ENCODE measurements around the gene STRAP. TPM values are rescaled to one million over a fixed set of nuclear protein-coding genes. Genes with fewer than 3 reads are reported as not detected.
"Not testable (repeated sequence)": the region's sequence is repeated elsewhere in the genome, so short reads cannot be mapped to it uniquely, and the experiment has no call there.

The STRAP gene
- total RNA-seq, 4 donors from 2014 or later = 77.7 to 106 (median 102) TPM

DNA sequence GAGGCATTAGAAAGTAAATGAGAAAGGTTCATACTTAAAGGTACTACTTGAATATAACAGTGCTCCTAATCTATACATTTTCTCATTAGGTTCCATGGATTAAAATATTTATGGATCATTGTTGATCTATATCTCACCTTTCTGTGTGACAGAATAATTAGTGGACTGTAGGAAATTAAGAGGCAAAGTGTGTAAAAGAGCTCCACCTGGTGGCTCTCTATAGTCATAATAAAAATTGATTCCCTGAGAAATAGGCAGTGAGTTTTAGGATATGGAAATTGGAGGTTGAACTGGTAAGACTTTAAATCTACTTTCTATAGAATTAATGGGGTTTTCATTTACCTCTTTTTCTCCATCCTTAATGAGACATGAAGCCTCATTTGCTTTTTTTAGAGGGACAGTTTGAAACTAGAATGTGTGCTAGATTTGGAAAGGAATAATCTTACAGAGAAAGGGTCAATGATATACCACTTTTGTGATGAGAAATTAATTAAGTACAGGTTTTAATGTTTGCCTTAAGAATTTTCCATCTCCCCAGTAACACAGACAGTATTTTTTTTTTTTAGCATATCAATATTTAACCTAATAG lies 17.2 kb downstream of the STRAP start:
- ATAC-seq (peak in 1 of 2 donors; percentile 33), DNase-seq (no peak)
- Histone ChIP-seq H3K4me3 (no peak overlapping the region), H3K4me1 (no peaks in the 10 kb centered on the region), H3K9me3 (no peaks in the 10 kb centered on the region), H3K27me3 (no peaks in the 10 kb centered on the region), H3K27ac (peak overlapping the region in 1 of 4 donors; percentile 45), H3K36me3 (peaks cover 0 to 72% of the 10 kb centered on the region in 2 donors)
- intact Hi-C loops (cut with DNase I; ENCODE audit: low total_unique reads) (no loop called here), in situ Hi-C loops (cut with MboI; ENCODE audit: low sequenced_read_pairs in 4 of 4) (loop anchor here in 2 of 4 donors (25.0 kb wide), 2 partner anchors 637 to 1112 kb away; no protein-coding TSS in a partner anchor)
- TF ChIP-seq CTCF (IDR thresholded peaks at IDR 0.05 in 4 of 5, conservative IDR thresholded peaks at IDR 0.05 in 1 of 5) = peak; percentile 30 to 61 (median 55)
- no peak for TF ChIP-seq POLR2A (IDR thresholded peaks at IDR 0.05)

GRCh38 chr12:15904378-15904920 lies 22.3 kb downstream of the STRAP start:
- intact Hi-C loops (cut with DNase I; ENCODE audit: low total_unique reads) = no loop called here
- H3K4me1 ChIP-seq = no peaks in the 10 kb centered on the region
- no peak overlapping the region for H3K27ac ChIP-seq
- peaks cover 0 to 54% of the 10 kb centered on the region in 2 donors for H3K36me3 ChIP-seq
- in situ Hi-C loops (cut with MboI; ENCODE audit: low sequenced_read_pairs in 4 of 4) = loop anchor here in 1 of 4 donors (25.0 kb wide), 1 partner anchor 1117 kb away; no protein-coding TSS in a partner anchor
- H3K9me3 ChIP-seq = no peaks in the 10 kb centered on the region
- TF ChIP-seq CTCF (IDR thresholded peaks at IDR 0.05 in 4 of 5, conservative IDR thresholded peaks at IDR 0.05 in 1 of 5) (no peak), POLR2A (IDR thresholded peaks at IDR 0.05) (no peak)
- H3K4me3 ChIP-seq = no peak overlapping the region
- DNase-seq (no peak), ATAC-seq (peak in 1 of 2 donors; percentile 30)
- H3K27me3 ChIP-seq = no peaks in the 10 kb centered on the region

- Histone ChIP-seq H3K36me3 (peaks cover 0 to 9% of the 10 kb centered on the region in 2 donors), H3K4me3 (peak overlapping the region; percentile 76 to 87 (median 80)), H3K27ac (peak overlapping the region; percentile 85 to 91 (median 88)), H3K4me1 (peaks cover 3 to 6% of the 10 kb centered on the region in 2 donors), H3K27me3 (no peaks in the 10 kb centered on the region), H3K9me3 (no peaks in the 10 kb centered on the region)
- intact Hi-C loops (cut with DNase I; ENCODE audit: low total_unique reads) = loop anchor here (5.0 kb wide), 1 partner anchor 1353 kb away; no protein-coding TSS in a partner anchor
- no peak for ATAC-seq
- TF ChIP-seq POLR2A (IDR thresholded peaks at IDR 0.05) = no peak
- no peak for TF ChIP-seq CTCF (IDR thresholded peaks at IDR 0.05 in 4 of 5, conservative IDR thresholded peaks at IDR 0.05 in 1 of 5)
- in situ Hi-C loops (cut with MboI; ENCODE audit: low sequenced_read_pairs in 4 of 4) = loop anchor here in 1 of 4 donors (25.0 kb wide), 1 partner anchor 1123 kb away; no protein-coding TSS in a partner anchor
- DNase-seq = no peak
Measured at GRCh38 chr12:15910468-15910863, 28.3 kb downstream of the STRAP start.

- peaks cover 0 to 9% of the 10 kb centered on the region in 2 donors for H3K36me3 ChIP-seq
- peak within 1 kb of the TSS; percentile 76 to 87 (median 80) for H3K4me3 ChIP-seq
- peaks cover 3 to 6% of the 10 kb centered on the region in 2 donors for H3K4me1 ChIP-seq
- H3K27ac ChIP-seq = peak within 1 kb of the TSS; percentile 85 to 91 (median 88)
- DNase-seq (peak; percentile 49 to 73), ATAC-seq (peak; percentile 94 to 96)
- no peak for TF ChIP-seq CTCF (IDR thresholded peaks at IDR 0.05 in 4 of 5, conservative IDR thresholded peaks at IDR 0.05 in 1 of 5)
- peak; percentile 81 to 88 for TF ChIP-seq POLR2A (IDR thresholded peaks at IDR 0.05)
- no peaks in the 10 kb centered on the region for H3K27me3 ChIP-seq
- no peaks in the 10 kb centered on the region for H3K9me3 ChIP-seq
- intact Hi-C loops (cut with DNase I; ENCODE audit: low total_unique reads) (loop anchor here (5.0 kb wide), 1 partner anchor 1354 kb away; no protein-coding TSS in a partner anchor), in situ Hi-C loops (cut with MboI; ENCODE audit: low sequenced_read_pairs in 4 of 4) (loop anchor here in 1 of 4 donors (25.0 kb wide), 1 partner anchor 1124 kb away; no protein-coding TSS in a partner anchor)
Measured at GRCh38 chr12:15910864-15911721, 28.9 kb downstream of the STRAP start, which contains the start of gene DERA. Gene DERA (plus strand): TSS chr12:15911332. CDS start chr12:15911384, 52 bp downstream.

GRCh38 chr12:15911931-15912330 lies 29.7 kb downstream of the STRAP start:
- Histone ChIP-seq H3K4me3 (peak overlapping the region; percentile 76 to 87 (median 80)), H3K27ac (peak overlapping the region; percentile 85 to 91 (median 88))
- H3K4me1 ChIP-seq, ATAC-seq, H3K36me3 ChIP-seq, H3K9me3 ChIP-seq, H3K27me3 ChIP-seq, DNase-seq: not testable (repeated sequence)
- in situ Hi-C loops (cut with MboI; ENCODE audit: low sequenced_read_pairs in 4 of 4) = loop anchor here in 1 of 4 donors (25.0 kb wide), 1 partner anchor 1125 kb away; no protein-coding TSS in a partner anchor
- intact Hi-C loops (cut with DNase I; ENCODE audit: low total_unique reads) = loop anchor here (5.0 kb wide), 1 partner anchor 1355 kb away; no protein-coding TSS in a partner anchor

- H3K4me3 ChIP-seq, H3K4me1 ChIP-seq, ATAC-seq, H3K36me3 ChIP-seq, DNase-seq, H3K27ac ChIP-seq, H3K9me3 ChIP-seq, H3K27me3 ChIP-seq: not testable (repeated sequence)
- intact Hi-C loops (cut with DNase I; ENCODE audit: low total_unique reads) = loop anchor here (5.0 kb wide), 1 partner anchor 1357 kb away; no protein-coding TSS in a partner anchor
- in situ Hi-C loops (cut with MboI; ENCODE audit: low sequenced_read_pairs in 4 of 4) = loop anchor here in 1 of 4 donors (25.0 kb wide), 1 partner anchor 1127 kb away; no protein-coding TSS in a partner anchor
Measured at GRCh38 chr12:15914131-15914530, 31.9 kb downstream of the STRAP start.
